Ovary (tissue), 9 donors: ENCODE results near the gene COL23A1. TPM values are rescaled to one million over a fixed set of nuclear protein-coding genes. Genes with fewer than 3 reads are reported as not detected.
A peak's percentile ranks its signal among the peaks of the same experiment; 100 is the strongest.

ENCODE experiments used
- DNase-seq, 5 donors: peaks; one replicate each; pipeline ENCODE4 v3.0.0-alpha.2; 2019 to 2020
- H3K27ac ChIP-seq, 2 donors: fragments of 200-600 bp; one replicate each; pipeline versions ENCODE4 v1.5.1 to v1.8.0; 2019 to 2022
- H3K27me3 ChIP-seq: fragments of 200-600 bp; one replicate; pipeline ENCODE4 v1.8.0; 2022
- H3K36me3 ChIP-seq: fragments of 200-600 bp; sonication (generic); one replicate; pipeline ENCODE4 v1.5.1; 2019
- H3K4me1 ChIP-seq: one replicate; pipeline ENCODE4 v1.8.1; 2013; ENCODE audit warnings: mild to moderate bottlenecking, moderate library complexity; ENCODE audit not compliant: insufficient read depth
- H3K4me3 ChIP-seq: fragments of 200-600 bp; sonication (generic); one replicate; pipeline ENCODE4 v1.5.1; 2017
- H3K9me3 ChIP-seq, 2 donors: fragments of 200-600 bp in 1 of 2; sonication (generic) in 1 of 2; one replicate each; pipeline versions ENCODE4 v1.5.1 to v1.8.1; 2013 to 2019; ENCODE audit warnings: mild to moderate bottlenecking in 1 of 2, moderate library complexity in 1 of 2
- CTCF ChIP-seq, 3 donors: fragments of 450-650 bp in 2 of 3; fragments of 200-600 bp in 1 of 3; IDR thresholded peaks; one replicate each; pipeline versions ENCODE4 v1.5.1 to v1.8.0; 2016 to 2022; ENCODE audit warnings: antibody characterized with exemption in 3 of 3, mild to moderate bottlenecking in 1 of 3
- EP300 ChIP-seq: sonication (generic); formaldehyde crosslinking; IDR thresholded peaks from one replicate; pipeline ENCODE4 v1.6.1; 2017; ENCODE audit warnings: antibody characterized with exemption
- POLR2A ChIP-seq: fragments of 450-650 bp; IDR thresholded peaks from one replicate; pipeline ENCODE4 v1.6.1; 2017; ENCODE audit warnings: antibody characterized with exemption, mild to moderate bottlenecking, moderate library complexity
- WGBS, 3 donors: extraction: QIAGEN DNeasy Blood & Tissue Kit in 1 of 3; methylation state at CpG; one replicate each; pipeline versions ENCODE4 v1.1.5 to v1.1.7; 2013 to 2017; 5-methylcytosine and 5-hydroxymethylcytosine counted together
- intact Hi-C, 4 donors: fragments of 100-400 bp; cut with DNase I; formaldehyde crosslinking; loops; one replicate each; pipeline versions ENCODE4 v1.11.0 to v1.15.1; 2022 to 2023
- polyA plus RNA-seq, 2 donors: library from polyadenylated mRNA; stranded (reverse); fragments of 200-250 nt in 1 of 2; fragments of 350-450 nt in 1 of 2; fragmentation: Illumina TruSeq in 1 of 2; extraction: RNeasy Lipid Tissue Mini Kit (QIAGEN cat#74804) in 1 of 2; gene quantifications; one replicate each; pipeline ENCODE4 v1.2.3, GENCODE V29; 2013 to 2014
- total RNA-seq, 7 donors: library from RNA; depleted of rRNA in 2 of 7; stranded (reverse); fragments of >200 nt in 2 of 7; fragmentation: NEBNext Ultra II Directional in 3 of 7; extraction: Animal tissue kit (Norgen Biotek cat#: 25700) in 3 of 7; gene quantifications; one replicate each; pipeline versions ENCODE4 v1.1.0 to v1.2.4, GENCODE V29; 2016 to 2023
- donor health status: DM: no; HTN: no; CAD: no; lungs with moderate emphysema.
- donor health status: DM: no; HTN: no; CAD: no.
- donor health status: Bipolar disorder and iron deficiency.
- donor health status: DM: yes; HTN: yes; CAD: no.
- donor health status: DM: no; HTN: no; CAD: no.
- donor health status: DM: yes; HTN: yes; CAD: no.

The COL23A1 gene
- total and polyA plus RNA-seq, 9 donors, result 0.13 to 0.92 (median 0.39) TPM; not detected in 1

DNA sequence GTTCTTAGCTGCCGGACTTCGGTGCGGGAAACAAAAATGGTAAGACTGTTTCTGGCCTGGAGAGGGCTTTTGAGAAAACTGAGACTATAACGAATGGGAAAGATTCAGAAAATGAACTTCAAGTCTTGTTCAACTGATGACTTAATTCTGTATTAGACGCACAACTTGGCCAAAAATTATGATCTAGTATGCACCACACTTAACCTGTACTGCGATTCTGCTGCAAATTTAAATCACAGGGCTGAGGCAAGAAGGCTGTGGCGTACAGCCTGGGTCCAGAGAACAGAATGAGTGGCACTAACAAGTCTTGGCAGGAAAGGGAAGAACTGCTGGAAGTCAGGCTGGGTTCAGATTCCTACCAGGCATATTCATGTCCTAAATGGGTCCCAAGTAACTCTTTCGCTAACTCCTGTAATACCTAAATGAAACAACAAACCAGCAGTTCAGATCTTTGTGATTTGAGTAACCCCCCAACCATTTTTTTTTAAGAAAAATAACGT lies 781 bp upstream of the COL23A1 start:
- intact Hi-C loops, result no loop called here
- H3K27ac ChIP-seq, result no peak overlapping the region

DNA sequence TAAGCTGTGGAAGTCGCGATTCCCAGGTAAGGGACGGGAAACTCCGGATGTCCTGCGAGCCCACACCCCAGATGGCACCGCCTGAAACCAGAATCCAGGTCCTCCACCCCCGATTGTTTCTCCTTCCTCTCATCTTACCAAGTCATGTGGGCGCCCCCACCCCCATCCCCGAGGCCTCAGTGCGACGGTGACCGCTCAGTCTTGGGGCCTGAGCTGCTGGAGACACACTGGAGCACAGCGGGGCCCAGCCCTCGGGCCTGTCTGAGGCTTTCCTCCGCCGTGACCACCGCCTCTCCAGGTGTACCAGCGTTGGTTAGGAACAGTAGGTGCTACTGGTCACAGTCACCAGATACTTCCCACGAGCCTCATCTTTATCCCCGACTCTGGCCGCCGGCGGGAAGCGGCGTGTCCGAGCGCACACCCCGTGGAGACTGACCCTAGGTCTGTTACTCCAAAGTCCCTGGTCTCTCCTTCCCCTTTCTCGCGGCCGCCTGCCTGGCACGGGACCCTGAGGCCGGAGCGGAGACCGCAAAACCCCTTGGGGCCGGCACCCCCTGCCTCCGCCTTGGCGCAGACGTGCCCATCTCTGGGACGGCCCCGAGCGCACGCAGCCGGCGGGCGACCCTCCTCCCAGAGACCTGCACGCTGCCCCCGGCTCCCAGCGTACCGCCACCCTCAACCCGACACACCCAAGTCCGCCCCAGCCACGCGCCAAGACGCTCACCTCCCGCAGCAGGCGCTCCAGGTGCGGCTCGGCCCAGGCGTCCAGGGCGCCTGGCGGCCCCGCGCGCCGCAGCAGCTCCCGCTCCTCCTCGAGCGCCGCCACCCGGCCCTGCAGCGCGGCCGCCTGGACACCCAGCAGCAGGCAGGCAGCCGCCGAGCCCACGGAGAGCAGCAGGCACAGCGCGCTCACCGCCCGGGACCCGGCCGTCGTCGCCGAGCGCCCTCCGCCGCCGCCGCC lies 733 bp downstream of the COL23A1 start:
- no peak for TF ChIP-seq CTCF (IDR thresholded peaks at IDR 0.05)
- no peak for TF ChIP-seq EP300
- TF ChIP-seq POLR2A, result no peak
- peak in 2 of 5 donors; percentile 22 to 45 for DNase-seq

More for the DNA sequence above, 781 bp upstream of the COL23A1 start:
- TF ChIP-seq EP300 (no peak), CTCF (IDR thresholded peaks at IDR 0.05) (no peak), POLR2A (no peak)
- Histone ChIP-seq H3K4me1 (peaks cover 4% of the 10 kb centered on the region), H3K36me3 (no peaks in the 10 kb centered on the region), H3K4me3 (no peak overlapping the region), H3K27me3 (no peaks in the 10 kb centered on the region), H3K9me3 (no peaks in the 10 kb centered on the region)
- DNase-seq, result no peak
- WGBS, 3 donors, result 26 to 32% (median 28%) methylated on average over 9 of the region's 9 CpGs

GRCh38 chr5:178588769-178589168 lies 1.4 kb downstream of the COL23A1 start:
- Histone ChIP-seq H3K27ac (no peak overlapping the region), H3K4me1 (peaks cover 4% of the 10 kb centered on the region), H3K36me3 (no peaks in the 10 kb centered on the region), H3K9me3 (no peaks in the 10 kb centered on the region), H3K4me3 (no peak overlapping the region), H3K27me3 (no peaks in the 10 kb centered on the region)
- TF ChIP-seq EP300 (no peak), CTCF (IDR thresholded peaks at IDR 0.05) (no peak), POLR2A (no peak)
- intact Hi-C loops, result loop anchor here in 1 of 4 donors (10.0 kb wide), 1 partner anchor 66 kb away; no protein-coding TSS in a partner anchor
- no peak for DNase-seq
- WGBS, 3 donors, result 59 to 68% (median 66%) methylated on average over 8 of the region's 8 CpGs

More for the DNA sequence above, 733 bp downstream of the COL23A1 start:
- no peaks in the 10 kb centered on the region for H3K9me3 ChIP-seq
- 8 to 15% (median 14%) methylated on average over 84 to 91 of the region's 91 CpGs for WGBS, 3 donors
- no peaks in the 10 kb centered on the region for H3K27me3 ChIP-seq
- H3K36me3 ChIP-seq, result no peaks in the 10 kb centered on the region
- no peak overlapping the region for H3K27ac ChIP-seq
- intact Hi-C loops, result loop anchor here in 1 of 4 donors (10.0 kb wide), 1 partner anchor 65 kb away; no protein-coding TSS in a partner anchor
- peaks cover 4% of the 10 kb centered on the region for H3K4me1 ChIP-seq
- H3K4me3 ChIP-seq, result peak overlapping the region; percentile 31

DNA sequence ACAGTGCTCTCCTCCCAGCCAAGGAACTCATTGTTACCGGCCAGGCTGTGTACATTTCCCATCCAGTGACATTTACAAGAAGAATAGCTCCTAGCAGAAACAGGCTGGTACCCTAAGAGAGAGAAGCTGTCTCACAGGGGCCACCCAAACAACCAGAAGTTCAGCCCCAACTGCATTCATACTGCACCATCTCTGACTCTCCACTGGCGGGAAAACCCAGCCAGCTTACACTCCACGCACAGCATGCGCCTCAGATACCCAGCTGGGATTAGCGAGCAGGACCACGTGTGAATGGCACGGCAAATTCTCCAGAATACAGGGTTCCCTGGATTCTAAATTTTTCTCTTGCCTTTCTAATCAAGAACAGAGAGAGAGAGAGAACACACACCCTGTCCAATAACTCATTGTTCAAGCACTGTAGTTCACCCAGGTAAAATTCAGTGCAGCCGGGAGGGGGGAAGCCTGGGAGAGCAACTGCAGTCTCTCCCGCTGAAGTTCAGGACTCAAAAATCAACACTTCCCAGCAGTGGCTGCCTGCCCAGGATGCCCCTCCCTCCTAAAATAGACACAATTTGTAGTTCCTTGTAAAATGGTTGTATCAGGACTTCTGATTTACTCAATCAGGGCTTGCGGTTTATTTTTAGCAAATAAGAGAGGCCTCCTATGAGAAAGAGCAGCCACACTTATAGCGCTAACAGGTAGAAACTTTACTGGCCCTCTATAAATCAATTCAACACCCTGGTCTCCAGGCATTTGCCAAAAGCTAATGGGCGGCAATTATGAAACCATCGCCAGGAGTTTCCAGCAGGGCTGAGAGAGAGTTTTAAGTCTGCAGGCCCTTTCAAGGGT lies 2.2 kb downstream of the COL23A1 start:
- 48 to 67% (median 63%) methylated on average over 13 of the region's 13 CpGs for WGBS, 3 donors
- Histone ChIP-seq H3K4me1 (peaks cover 4% of the 10 kb centered on the region), H3K36me3 (no peaks in the 10 kb centered on the region), H3K4me3 (no peak overlapping the region), H3K9me3 (no peaks in the 10 kb centered on the region), H3K27ac (no peak overlapping the region), H3K27me3 (no peaks in the 10 kb centered on the region)
- no peak for TF ChIP-seq EP300
- no peak for TF ChIP-seq CTCF (IDR thresholded peaks at IDR 0.05)
- no peak for TF ChIP-seq POLR2A
- DNase-seq, result no peak
- intact Hi-C loops, result loop anchor here in 1 of 4 donors (10.0 kb wide), 1 partner anchor 67 kb away; no protein-coding TSS in a partner anchor
